ENCODE data around the gene HTN3. TPM values are rescaled to one million over a fixed set of nuclear protein-coding genes. Genes with fewer than 3 reads are reported as not detected.
A peak's percentile ranks its signal among the peaks of the same experiment; 100 is the strongest.
"Not testable (repeated sequence)": the region's sequence is repeated elsewhere in the genome, so short reads cannot be mapped to it uniquely, and the experiment has no call there.

HTN3 gene
- polyA plus RNA-seq (2011; rRNA removed) (not detected in 2 replicates), polyA plus RNA-seq (2017; fragmentation: RNase III; extraction: RNeasy Plus Mini Kit Qiagen cat#74134 plus additional on column Dnase treatment) (not detected in 3 replicates), polyA minus RNA-seq (2011; rRNA and poly(A)+ RNA removed) (not detected in 2 replicates)
- not detected in 2 replicates for polyA plus RNA-seq (2012; cell fraction: cytosol; rRNA removed)
- polyA plus RNA-seq (2012; cell fraction: nucleus; rRNA removed) = not detected in 2 replicates

DNA sequence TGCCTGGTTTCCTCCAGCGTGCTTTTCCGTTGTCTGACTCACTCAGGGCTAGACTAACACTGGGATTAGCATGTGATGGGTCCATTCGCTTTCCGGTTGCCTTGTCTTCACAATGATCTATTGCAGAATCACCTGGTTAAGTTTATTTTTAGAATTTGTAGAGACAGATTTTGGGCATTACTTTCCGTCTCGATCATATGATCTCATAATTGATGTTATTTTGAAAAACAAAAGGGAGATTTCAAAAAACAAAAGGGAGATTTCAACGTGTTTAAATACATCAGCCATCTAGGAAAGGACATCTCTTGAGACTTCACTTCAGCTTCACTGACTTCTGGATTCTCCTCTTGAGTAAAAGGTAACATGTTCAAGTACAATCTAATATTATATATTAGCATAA is at the start of gene HTN3:
HTN3 (plus strand) TSS at position 301 of the 400 bp plus-strand sequence. CDS start 2,282 bp downstream, outside the sequence.
- H3K4me1 ChIP-seq; H3K27ac ChIP-seq; FAIRE-seq; H3K4me2 ChIP-seq; DNase-seq (ENCODE audit: low read depth in 1 of 2, low spot score in 1 of 2); H3K4me3 ChIP-seq; H3K9me3 ChIP-seq; CTCF ChIA-PET; POLR2A ChIA-PET; ATAC-seq: not testable (repeated sequence)
- WGBS (ENCODE audit: missing lambda C conversion rate) = 48% methylated on average over 7 of the region's 7 CpGs

DNA sequence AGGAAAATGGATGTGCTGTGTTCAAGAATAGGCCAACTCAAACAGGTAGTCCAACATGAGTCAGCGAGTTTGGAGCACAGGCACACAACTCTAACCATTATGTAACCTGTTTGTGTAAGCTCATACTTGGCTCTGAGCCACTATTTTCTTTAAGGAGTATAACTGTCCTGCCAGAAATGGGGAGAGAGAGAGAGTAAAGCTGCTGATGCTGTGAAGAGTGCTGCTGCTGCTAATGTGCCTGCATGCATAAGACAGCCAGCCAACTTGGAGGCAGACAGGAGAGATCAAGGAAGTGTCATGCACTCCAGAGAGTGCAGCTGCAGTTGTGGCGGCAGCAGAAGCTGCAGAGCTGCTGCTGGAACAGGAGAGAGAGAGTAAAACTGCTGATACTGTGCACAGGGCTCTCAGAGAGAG is 44.2 kb upstream of the HTN3 start:
- H3K4me1 ChIP-seq = peaks cover 10% of the 10 kb centered on the region; the same call in 1 of the 3 replicates
- DNase-seq (ENCODE audit: low read depth in 1 of 2, low spot score in 1 of 2) (peak in 1 of 2 experiments; percentile 69), FAIRE-seq (no peak), ATAC-seq (peak; percentile 59 to 71; a peak in 5 of 6 replicates)
- ChIA-PET POLR2A (no interaction called here), CTCF (no interaction called here)
- no peaks in the 10 kb centered on the region for H3K9me3 ChIP-seq
- TF ChIP-seq POLR2A (IDR thresholded peaks at IDR 0.05; ENCODE audit: low read length) = no peak
- TF ChIP-seq EP300 (IDR thresholded peaks at IDR 0.05) = no peak
- TF ChIP-seq CEBPB (IDR thresholded peaks at IDR 0.05) = 0 out of 4 replicates have a peak, but pooled peaks of 1 of the 2 experiments have one; percentile 19
- no peak for TF ChIP-seq RCOR1 (IDR thresholded peaks at IDR 0.05; ENCODE audit: low read depth, low read length)
- TF ChIP-seq ZFP36 (IDR thresholded peaks at IDR 0.05; ENCODE audit: borderline replicate concordance, partially characterized antibody) = no peak
- peak; percentile 45 for TF ChIP-seq MAFK (IDR thresholded peaks at IDR 0.05; ENCODE audit: partially characterized antibody)
- no peak for TF ChIP-seq BHLHE40 (IDR thresholded peaks at IDR 0.05; ENCODE audit: low read depth, low read length)
- 0 out of 3 replicates have a peak overlapping the region, but pooled peaks have one; percentile 15 for H3K4me2 ChIP-seq
- no peak overlapping the region for H3K4me3 ChIP-seq
- WGBS (ENCODE audit: missing lambda C conversion rate) = 13% methylated on average over 2 of the region's 2 CpGs
- no peak overlapping the region for H3K27ac ChIP-seq

DNA sequence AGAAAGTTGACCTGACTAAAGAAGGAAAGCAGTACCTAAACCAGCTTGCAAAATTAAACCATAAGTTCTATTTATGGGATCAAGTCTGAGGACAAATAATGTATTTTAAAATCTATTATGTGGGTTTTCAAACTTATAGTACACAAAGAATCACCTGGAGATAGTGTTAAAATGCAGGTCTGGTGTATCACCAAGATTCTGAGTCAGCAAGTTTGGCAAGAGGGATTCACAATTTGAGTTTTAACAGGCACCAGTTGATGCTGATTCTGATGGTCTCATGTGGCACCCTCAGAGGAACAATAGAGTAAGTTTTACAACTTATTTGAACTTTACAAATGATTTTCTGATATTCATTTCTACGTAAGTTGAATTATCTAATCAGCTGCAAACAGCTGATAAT is 41.6 kb upstream of the HTN3 start:
- no peak overlapping the region for H3K4me2 ChIP-seq
- H3K27ac ChIP-seq = no peak overlapping the region
- ATAC-seq (no peak), DNase-seq (ENCODE audit: low read depth in 1 of 2, low spot score in 1 of 2) (no peak), FAIRE-seq (no peak)
- TF ChIP-seq, protein P1, sequence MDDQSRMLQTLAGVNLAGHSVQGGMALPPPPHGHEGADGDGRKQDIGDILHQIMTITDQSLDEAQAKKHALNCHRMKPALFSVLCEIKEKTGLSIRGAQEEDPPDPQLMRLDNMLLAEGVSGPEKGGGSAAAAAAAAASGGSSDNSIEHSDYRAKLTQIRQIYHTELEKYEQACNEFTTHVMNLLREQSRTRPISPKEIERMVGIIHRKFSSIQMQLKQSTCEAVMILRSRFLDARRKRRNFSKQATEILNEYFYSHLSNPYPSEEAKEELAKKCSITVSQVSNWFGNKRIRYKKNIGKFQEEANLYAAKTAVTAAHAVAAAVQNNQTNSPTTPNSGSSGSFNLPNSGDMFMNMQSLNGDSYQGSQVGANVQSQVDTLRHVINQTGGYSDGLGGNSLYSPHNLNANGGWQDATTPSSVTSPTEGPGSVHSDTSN (IDR thresholded peaks at IDR 0.05) = no peak
- no peak for TF ChIP-seq CHD4 (IDR thresholded peaks at IDR 0.05; ENCODE audit: borderline replicate concordance)
- TF ChIP-seq JUN (IDR thresholded peaks at IDR 0.05) = no peak
- TF ChIP-seq HEYL (CRISPR knock-in tag; IDR thresholded peaks at IDR 0.05) = no peak
- TF ChIP-seq POLR2A (IDR thresholded peaks at IDR 0.05; ENCODE audit: low read length) = no peak
- no peak for TF ChIP-seq ZSCAN20 (CRISPR knock-in tag; IDR thresholded peaks at IDR 0.05)
- TF ChIP-seq, protein P2, sequence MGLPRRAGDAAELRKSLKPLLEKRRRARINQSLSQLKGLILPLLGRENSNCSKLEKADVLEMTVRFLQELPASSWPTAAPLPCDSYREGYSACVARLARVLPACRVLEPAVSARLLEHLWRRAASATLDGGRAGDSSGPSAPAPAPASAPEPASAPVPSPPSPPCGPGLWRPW (IDR thresholded peaks at IDR 0.05) = no peak
- no peak for TF ChIP-seq EHMT2 (IDR thresholded peaks at IDR 0.05; ENCODE audit: low read depth)
- WGBS (ENCODE audit: missing lambda C conversion rate) = 68% methylated on average over 1 of the region's 1 CpG
- no peak overlapping the region for H3K4me3 ChIP-seq
- POLR2A ChIA-PET = no interaction called here
- no peaks in the 10 kb centered on the region for H3K9me3 ChIP-seq
- peaks cover 10% of the 10 kb centered on the region; the same call in 1 of the 3 replicates for H3K4me1 ChIP-seq
- CTCF ChIA-PET = no interaction called here

DNA sequence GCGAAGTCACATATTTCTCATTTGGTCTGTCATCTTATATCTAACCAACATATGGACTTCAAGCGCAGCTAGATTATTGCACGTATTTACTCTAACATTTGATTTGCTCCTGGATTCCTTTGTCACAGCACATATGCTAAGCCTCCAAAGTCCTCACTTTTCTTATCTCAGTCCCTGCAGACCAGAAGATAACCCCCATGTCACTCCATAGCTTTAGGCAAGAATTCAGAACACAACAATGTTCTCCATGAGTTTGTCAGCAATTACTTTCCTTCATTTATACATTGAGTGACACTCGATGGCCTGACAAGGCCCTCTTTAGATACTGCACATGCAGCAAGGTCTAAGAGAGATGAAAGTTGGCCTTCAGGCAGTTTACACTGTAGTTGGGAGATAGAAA is 37.2 kb upstream of the HTN3 start:
- no peaks in the 10 kb centered on the region for H3K4me1 ChIP-seq
- ChIA-PET POLR2A (no interaction called here), CTCF (no interaction called here)
- ATAC-seq (no peak), FAIRE-seq (no peak), DNase-seq (ENCODE audit: low read depth in 1 of 2, low spot score in 1 of 2) (no peak)
- H3K4me2 ChIP-seq = no peak overlapping the region
- WGBS (ENCODE audit: missing lambda C conversion rate) = 68% methylated on average over 4 of the region's 4 CpGs
- no peaks in the 10 kb centered on the region for H3K9me3 ChIP-seq
- H3K27ac ChIP-seq = no peak overlapping the region
- no peak for TF ChIP-seq POLR2AphosphoS2 (conservative IDR thresholded peaks at IDR 0.05; ENCODE audit: low read length)
- TF ChIP-seq HOXA7 (CRISPR knock-in tag; IDR thresholded peaks at IDR 0.05) = no peak
- no peak for TF ChIP-seq MYC (IDR thresholded peaks at IDR 0.05; ENCODE audit: borderline replicate concordance, low read length)
- no peak for TF ChIP-seq ZNF302 (CRISPR knock-in tag; IDR thresholded peaks at IDR 0.05)
- TF ChIP-seq, protein P3, sequence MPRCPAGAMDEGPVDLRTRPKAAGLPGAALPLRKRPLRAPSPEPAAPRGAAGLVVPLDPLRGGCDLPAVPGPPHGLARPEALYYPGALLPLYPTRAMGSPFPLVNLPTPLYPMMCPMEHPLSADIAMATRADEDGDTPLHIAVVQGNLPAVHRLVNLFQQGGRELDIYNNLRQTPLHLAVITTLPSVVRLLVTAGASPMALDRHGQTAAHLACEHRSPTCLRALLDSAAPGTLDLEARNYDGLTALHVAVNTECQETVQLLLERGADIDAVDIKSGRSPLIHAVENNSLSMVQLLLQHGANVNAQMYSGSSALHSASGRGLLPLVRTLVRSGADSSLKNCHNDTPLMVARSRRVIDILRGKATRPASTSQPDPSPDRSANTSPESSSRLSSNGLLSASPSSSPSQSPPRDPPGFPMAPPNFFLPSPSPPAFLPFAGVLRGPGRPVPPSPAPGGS (IDR thresholded peaks at IDR 0.05) = no peak
- TF ChIP-seq JUNB (IDR thresholded peaks at IDR 0.05) = no peak
- TF ChIP-seq FOSL2 (IDR thresholded peaks at IDR 0.05) = no peak
- no peak for TF ChIP-seq FOSL2 (CRISPR knock-in tag; IDR thresholded peaks at IDR 0.05)
- TF ChIP-seq, protein P4, sequence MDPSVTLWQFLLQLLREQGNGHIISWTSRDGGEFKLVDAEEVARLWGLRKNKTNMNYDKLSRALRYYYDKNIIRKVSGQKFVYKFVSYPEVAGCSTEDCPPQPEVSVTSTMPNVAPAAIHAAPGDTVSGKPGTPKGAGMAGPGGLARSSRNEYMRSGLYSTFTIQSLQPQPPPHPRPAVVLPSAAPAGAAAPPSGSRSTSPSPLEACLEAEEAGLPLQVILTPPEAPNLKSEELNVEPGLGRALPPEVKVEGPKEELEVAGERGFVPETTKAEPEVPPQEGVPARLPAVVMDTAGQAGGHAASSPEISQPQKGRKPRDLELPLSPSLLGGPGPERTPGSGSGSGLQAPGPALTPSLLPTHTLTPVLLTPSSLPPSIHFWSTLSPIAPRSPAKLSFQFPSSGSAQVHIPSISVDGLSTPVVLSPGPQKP (IDR thresholded peaks at IDR 0.05; ENCODE audit: low read depth, low read length) = no peak
- no peak for TF ChIP-seq NFE2L2 (conservative IDR thresholded peaks at IDR 0.05; ENCODE audit: low read length)
- TF ChIP-seq SREBF2 (IDR thresholded peaks at IDR 0.05) = no peak
- H3K4me3 ChIP-seq = no peak overlapping the region
